ENCODE measurements around the gene NECTIN2.

Gene NECTIN2

DNA sequence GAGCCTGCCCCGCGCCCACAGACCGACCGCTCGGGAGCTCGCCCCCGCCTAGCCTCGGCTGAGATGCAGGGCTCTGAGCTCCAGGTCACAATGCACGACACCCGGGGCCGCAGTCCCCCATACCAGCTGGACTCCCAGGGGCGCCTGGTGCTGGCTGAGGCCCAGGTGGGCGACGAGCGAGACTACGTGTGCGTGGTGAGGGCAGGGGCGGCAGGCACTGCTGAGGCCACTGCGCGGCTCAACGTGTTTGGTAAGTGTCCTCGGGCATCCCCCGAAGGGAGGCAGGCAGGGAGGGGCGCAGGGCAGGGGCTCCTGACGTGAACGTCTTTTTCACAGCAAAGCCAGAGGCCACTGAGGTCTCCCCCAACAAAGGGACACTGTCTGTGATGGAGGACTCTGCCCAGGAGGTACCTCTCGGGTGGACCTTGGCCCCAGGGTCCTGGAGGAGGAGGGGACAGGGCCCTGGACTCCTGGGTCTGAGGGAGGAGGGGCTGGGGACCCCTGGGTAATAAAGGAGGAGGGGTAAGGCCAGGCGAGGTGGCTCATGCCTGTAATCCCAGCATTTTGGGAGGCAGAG lies 33.9 kb upstream of the NECTIN2 start:
- TF ChIP-seq, protein P1, sequence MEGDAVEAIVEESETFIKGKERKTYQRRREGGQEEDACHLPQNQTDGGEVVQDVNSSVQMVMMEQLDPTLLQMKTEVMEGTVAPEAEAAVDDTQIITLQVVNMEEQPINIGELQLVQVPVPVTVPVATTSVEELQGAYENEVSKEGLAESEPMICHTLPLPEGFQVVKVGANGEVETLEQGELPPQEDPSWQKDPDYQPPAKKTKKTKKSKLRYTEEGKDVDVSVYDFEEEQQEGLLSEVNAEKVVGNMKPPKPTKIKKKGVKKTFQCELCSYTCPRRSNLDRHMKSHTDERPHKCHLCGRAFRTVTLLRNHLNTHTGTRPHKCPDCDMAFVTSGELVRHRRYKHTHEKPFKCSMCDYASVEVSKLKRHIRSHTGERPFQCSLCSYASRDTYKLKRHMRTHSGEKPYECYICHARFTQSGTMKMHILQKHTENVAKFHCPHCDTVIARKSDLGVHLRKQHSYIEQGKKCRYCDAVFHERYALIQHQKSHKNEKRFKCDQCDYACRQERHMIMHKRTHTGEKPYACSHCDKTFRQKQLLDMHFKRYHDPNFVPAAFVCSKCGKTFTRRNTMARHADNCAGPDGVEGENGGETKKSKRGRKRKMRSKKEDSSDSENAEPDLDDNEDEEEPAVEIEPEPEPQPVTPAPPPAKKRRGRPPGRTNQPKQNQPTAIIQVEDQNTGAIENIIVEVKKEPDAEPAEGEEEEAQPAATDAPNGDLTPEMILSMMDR (conservative IDR thresholded peaks at IDR 0.05): no peak
- peak overlapping the region; percentile 98 for H3K27ac ChIP-seq

DNA sequence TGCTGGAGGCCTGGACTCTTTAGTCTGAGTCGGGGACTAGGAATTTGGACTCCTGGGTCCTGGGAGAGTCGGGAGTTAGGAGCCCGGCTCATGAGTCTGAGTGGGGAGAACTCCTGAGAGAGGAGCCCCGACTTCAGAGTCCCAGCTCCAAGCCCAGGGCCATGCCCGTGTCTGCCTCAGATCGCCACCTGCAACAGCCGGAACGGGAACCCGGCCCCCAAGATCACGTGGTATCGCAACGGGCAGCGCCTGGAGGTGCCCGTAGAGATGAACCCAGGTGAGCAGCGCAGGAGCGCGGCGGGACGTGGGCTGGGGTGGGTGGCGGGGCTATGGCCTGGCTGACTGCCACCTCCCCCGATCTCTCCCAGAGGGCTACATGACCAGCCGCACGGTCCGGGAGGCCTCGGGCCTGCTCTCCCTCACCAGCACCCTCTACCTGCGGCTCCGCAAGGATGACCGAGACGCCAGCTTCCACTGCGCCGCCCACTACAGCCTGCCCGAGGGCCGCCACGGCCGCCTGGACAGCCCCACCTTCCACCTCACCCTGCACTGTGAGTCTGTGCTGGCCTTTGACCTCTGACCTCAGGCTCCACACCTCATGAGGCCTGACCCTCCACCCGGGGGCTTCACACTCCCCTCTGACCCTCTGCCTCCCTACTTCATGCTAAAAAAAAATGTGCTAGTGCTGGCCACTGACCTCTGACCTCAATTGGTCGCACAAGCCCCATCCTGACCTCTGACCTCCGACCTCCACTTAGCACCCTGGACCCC lies 32.8 kb upstream of the NECTIN2 start:
- TF ChIP-seq, protein P1 (conservative IDR thresholded peaks at IDR 0.05): peak; percentile 15; the same call in 1 of the 2 replicates
- H3K27ac ChIP-seq: peak overlapping the region; percentile 98; the same call in 1 of the 2 replicates

GRCh38 chr19:44813841-44814470 lies 32.1 kb upstream of the NECTIN2 start:
- TF ChIP-seq, protein P1 (conservative IDR thresholded peaks at IDR 0.05): no peak
- no peak overlapping the region for H3K27ac ChIP-seq

GRCh38 chr19:44814517-44814916 lies 31.6 kb upstream of the NECTIN2 start:
- TF ChIP-seq, protein P1 (conservative IDR thresholded peaks at IDR 0.05): no peak
- H3K27ac ChIP-seq: no peak overlapping the region

GRCh38 chr19:44816301-44816700 lies 29.8 kb upstream of the NECTIN2 start:
- H3K27ac ChIP-seq: no peak overlapping the region; the same call in 1 of the 2 replicates
- TF ChIP-seq, protein P1 (conservative IDR thresholded peaks at IDR 0.05): no peak

DNA sequence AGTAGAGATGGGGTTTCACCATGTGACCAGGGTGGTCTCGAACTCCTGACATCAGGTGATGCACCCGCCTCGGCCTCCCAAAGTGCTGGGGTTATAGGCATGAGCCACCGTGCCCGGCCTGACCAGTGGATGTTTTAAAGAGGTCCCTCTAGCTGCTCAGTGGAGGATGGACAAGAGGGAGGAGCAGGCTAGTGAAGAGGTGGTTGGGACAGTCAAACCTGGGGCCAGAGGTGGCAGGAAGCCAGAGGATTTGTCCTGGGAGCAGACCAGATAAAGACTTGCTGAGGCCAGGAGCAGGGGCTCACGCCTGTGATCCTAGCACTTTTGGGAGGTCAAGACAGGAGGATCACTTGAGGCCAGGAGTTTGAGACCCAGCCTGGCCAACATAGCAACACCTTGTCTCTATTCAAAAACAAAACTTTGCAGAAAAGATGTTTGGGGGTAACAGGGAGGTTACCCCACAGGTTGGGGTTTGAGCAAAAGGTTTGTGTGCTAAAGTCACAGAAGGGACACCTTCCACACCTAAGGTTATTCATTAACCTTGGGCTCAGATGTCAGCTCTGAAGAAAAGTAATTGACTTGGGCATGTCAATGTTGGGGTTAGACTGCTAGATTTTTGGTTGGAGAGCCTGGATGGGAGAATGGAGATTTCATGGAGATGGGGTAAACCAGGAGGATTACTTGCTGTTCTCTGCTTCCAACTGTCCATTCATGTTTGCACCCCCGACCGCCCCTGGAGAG lies 28.2 kb upstream of the NECTIN2 start:
- TF ChIP-seq, protein P1 (conservative IDR thresholded peaks at IDR 0.05): no peak
- H3K27ac ChIP-seq: no peak overlapping the region
